GM12878 (cell line): ENCODE data around the gene CTXN1. TPM values are rescaled to one million over a fixed set of nuclear protein-coding genes. Genes with fewer than 3 reads are reported as not detected.

Experiments used
- ATAC-seq: fragments of 200-7000 bp; cut with Tn5 transposase; 3 replicates; pipeline ENCODE4 v1.9.1; 2020; ENCODE audit warnings: mild to moderate bottlenecking, moderate library complexity
- BruUV-seq: library from RNA; stranded (reverse); fragments of 400-500 nt; replicated peaks from 2 replicates; lab custom pipeline; 2021; lab: Mats Ljungman, UMichigan
- CTCF ChIA-PET: fragments of 300-600 bp; sonication (Branson Sonifier 250); formaldehyde crosslinking; extraction: SDS; loops from one replicate; lab custom pipeline; 2021; ENCODE audit warnings: inconsistent platforms; lab: Yijun Ruan, JAX
- POLR2A ChIA-PET: fragments of 350-600 bp; formaldehyde crosslinking; extraction: SDS; loops from one replicate; lab custom pipeline; 2021; ENCODE audit warnings: inconsistent platforms; lab: Charles Lee
- RAD21 ChIA-PET: fragments of 300-600 bp; sonication (Branson Sonifier 250); formaldehyde crosslinking; loops from one replicate; lab custom pipeline; 2023; ENCODE audit warnings: antibody characterized with exemption; ENCODE audit not compliant: unreplicated experiment; lab: Charles Lee
- SMC1A ChIA-PET: fragments of 300-600 bp; sonication (Branson Sonifier 250); formaldehyde crosslinking; loops from one replicate; lab custom pipeline; 2023; ENCODE audit not compliant: unreplicated experiment, uncharacterized antibody; lab: Charles Lee
- DNase-seq: peaks from one replicate; pipeline ENCODE4 v3.0.0-alpha.2; 2011; ENCODE audit warnings: low read depth, low spot score
- FAIRE-seq: peaks from 3 replicates; lab custom pipeline; 2011; peaks lifted over from hg19 to GRCh38; lab: Jason Lieb, UNC
- H2AFZ ChIP-seq: 2 replicates; pipeline ENCODE4 v1.6.0; 2011; ENCODE audit warnings: low read depth, low read length, control low read depth; ENCODE audit not compliant: control insufficient read depth
- H3K27ac ChIP-seq: 2 replicates; pipeline ENCODE4 v1.5.1; 2011; ENCODE audit warnings: control low read depth; ENCODE audit not compliant: control insufficient read depth, insufficient read depth
- H3K27me3 ChIP-seq, 2 experiments: replicated peaks in 1 of 2; 2 replicates each; pipeline versions ENCODE4 v1.6.0 to v1.6.1; 2011; ENCODE audit warnings: low read length in 1 of 2; ENCODE audit not compliant: control insufficient read depth in 2 of 2, insufficient read depth in 2 of 2
- H3K36me3 ChIP-seq, 2 experiments: 2 replicates each; pipeline ENCODE4 v1.5.1; 2011; ENCODE audit warnings: low read length in 1 of 2; ENCODE audit not compliant: control insufficient read depth in 2 of 2, insufficient read depth in 2 of 2
- H3K4me1 ChIP-seq: 2 replicates; pipeline ENCODE4 v1.6.1; 2011; ENCODE audit warnings: mild to moderate bottlenecking, low read length, moderate library complexity, mixed read lengths; ENCODE audit not compliant: control insufficient read depth, insufficient read depth
- H3K4me2 ChIP-seq: 2 replicates; pipeline ENCODE4 v1.6.0; 2011; ENCODE audit warnings: control low read depth; ENCODE audit not compliant: control insufficient read depth, insufficient read depth
- H3K4me3 ChIP-seq: fragments of 200-600 bp; sonication (generic); 2 replicates; pipeline ENCODE4 v1.5.1; 2016
- H3K79me2 ChIP-seq: 2 replicates; pipeline ENCODE4 v1.6.0; 2011; ENCODE audit warnings: low read length; ENCODE audit not compliant: control insufficient read depth, insufficient read depth
- H3K9ac ChIP-seq: 2 replicates; pipeline ENCODE4 v1.8.0; 2011; ENCODE audit warnings: low read length, control low read depth, mixed read lengths; ENCODE audit not compliant: control insufficient read depth, insufficient read depth
- H3K9me3 ChIP-seq: replicated peaks from 3 replicates; pipeline ENCODE4 v1.5.1; 2011; ENCODE audit warnings: mild to moderate bottlenecking, low read length; ENCODE audit not compliant: control insufficient read depth, insufficient read depth
- H4K20me1 ChIP-seq: 2 replicates; pipeline ENCODE4 v1.6.0; 2011; ENCODE audit not compliant: control insufficient read depth, insufficient read depth
- CREB1 ChIP-seq: IDR thresholded peaks from 2 replicates; pipeline ENCODE4 v1.6.1; 2012; ENCODE audit warnings: low read depth, mild to moderate bottlenecking, inconsistent platforms
- POLR2A ChIP-seq: IDR thresholded peaks from 2 replicates; pipeline ENCODE4 v1.6.1; 2011; ENCODE audit warnings: low read depth, mild to moderate bottlenecking, low read length
- RFX5 ChIP-seq: IDR thresholded peaks from 2 replicates; pipeline ENCODE4 v1.6.1; 2011; ENCODE audit warnings: low read depth, low read length, improper control_type of control experiment
- SMAD5 ChIP-seq: IDR thresholded peaks from 2 replicates; pipeline ENCODE4 v1.6.1; 2016; ENCODE audit warnings: antibody characterized with exemption, low read depth
- ZNF217 ChIP-seq: fragments of 450-650 bp; IDR thresholded peaks from 2 replicates; pipeline ENCODE4 v1.6.1; 2017; ENCODE audit warnings: antibody characterized with exemption, mild to moderate bottlenecking
- WGBS: methylation state at CpG from one replicate; pipeline ENCODE4 v1.1.6; 2016; ENCODE audit warnings: low lambda C conversion rate; ENCODE audit not compliant: insufficient replicate concordance, insufficient coverage; ENCODE audit errors: missing lambda C conversion rate; 5-methylcytosine and 5-hydroxymethylcytosine counted together
- in situ Hi-C: fragments of 300-500 bp; cut with MboI; formaldehyde crosslinking; loops from 9 replicates; pipeline ENCODE4 v1.14.3; 2018; ENCODE audit warnings: mixed read lengths
- intact Hi-C: fragments of 100-400 bp; cut with micrococcal nuclease; formaldehyde crosslinking; loops from one replicate; pipeline ENCODE4 v1.14.2; 2022; ENCODE audit not compliant: unreplicated experiment
- polyA plus RNA-seq, 11 experiments: library from polyadenylated mRNA; depleted of rRNA in 4 of 11; unstranded in 6 of 11; stranded (reverse) in 5 of 11; fragments of >200 nt; fragmentation: Nextera tagmentation in 4 of 11; fragmentation: Illumina TruSeq in 1 of 11; extraction: Ambion mirVana in 4 of 11; extraction: Trizol in 1 of 11; gene quantifications; 1 replicate in 1 of 11; 2 replicates in 10 of 11; pipeline versions ENCODE4 v1.2.1 to v1.2.3, GENCODE V29; 2011 to 2016; ENCODE audit warnings: inconsistent platforms in 2 of 11, missing spikeins in 2 of 11, low read depth in 1 of 11
- total RNA-seq, 4 experiments: library from RNA; depleted of rRNA in 3 of 4; stranded (reverse); fragments of >200 nt in 3 of 4; fragmentation: Illumina TruSeq in 1 of 4; extraction: Trizol in 1 of 4; gene quantifications; 2 replicates each; pipeline versions ENCODE4 v1.2.1 to v1.2.3, GENCODE V29; 2013 to 2021
- TF ChIP-seq, protein P1 (sequence below): IDR thresholded peaks from 2 replicates; pipeline ENCODE4 v1.6.1; 2012; ENCODE audit warnings: low read length, inconsistent platforms
- TF ChIP-seq, protein P2 (sequence below): IDR thresholded peaks from 2 replicates; pipeline ENCODE4 v1.6.1; 2011; ENCODE audit warnings: low read depth, low read length, improper control_type of control experiment, borderline replicate concordance
- TF ChIP-seq, protein P3 (sequence below): IDR thresholded peaks from 2 replicates; pipeline ENCODE4 v1.6.1; 2012; ENCODE audit warnings: improper control_type of control experiment, low read depth, low read length; ENCODE audit not compliant: insufficient replicate concordance

Gene CTXN1
- total and polyA plus RNA-seq, 10 of the 15 experiments (the other 5 are each of a cell fraction or from before 2014, with no cell fraction given): 0.04 to 1.0 (median 0.38) TPM; not detected in 4

DNA sequence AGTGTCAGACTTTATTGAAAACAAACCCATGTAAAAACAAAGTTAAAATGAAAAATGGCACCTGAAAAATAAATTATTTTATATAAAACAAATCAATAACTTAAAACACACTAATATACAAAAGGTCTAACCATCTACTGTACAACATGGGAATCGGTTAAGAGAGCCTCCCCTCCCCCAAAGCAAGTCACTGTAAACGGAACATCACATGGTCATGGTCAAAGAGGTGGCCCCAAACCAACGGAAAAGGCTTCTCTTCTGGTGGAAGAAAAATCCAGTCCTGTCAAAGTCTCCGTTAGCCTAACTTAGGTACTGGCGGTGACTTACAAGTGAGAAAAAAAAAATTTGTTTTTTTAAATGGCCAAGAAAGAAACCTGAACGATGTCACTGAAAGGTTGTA, 33.3 kb upstream of the CTXN1 start:
- H3K27me3 ChIP-seq: no peaks in the 10 kb centered on the region
- H3K4me3 ChIP-seq: no peak overlapping the region
- no peak overlapping the region for H3K27ac ChIP-seq
- in situ Hi-C loops (no loop called here), intact Hi-C loops (no loop called here)
- ATAC-seq (no peak), DNase-seq (no peak), FAIRE-seq (no peak)
- H3K9me3 ChIP-seq: no peaks in the 10 kb centered on the region
- SMC1A ChIA-PET: no interaction called here
- no peaks in the 10 kb centered on the region for H4K20me1 ChIP-seq
- H2AFZ ChIP-seq: no peak overlapping the region
- 90% methylated on average over 6 of the region's 6 CpGs for WGBS
- TF ChIP-seq SMAD5 (no peak), CREB1 (no peak), POLR2A (no peak), RFX5 (no peak), ZNF217 (no peak)
- TF ChIP-seq, protein P1, sequence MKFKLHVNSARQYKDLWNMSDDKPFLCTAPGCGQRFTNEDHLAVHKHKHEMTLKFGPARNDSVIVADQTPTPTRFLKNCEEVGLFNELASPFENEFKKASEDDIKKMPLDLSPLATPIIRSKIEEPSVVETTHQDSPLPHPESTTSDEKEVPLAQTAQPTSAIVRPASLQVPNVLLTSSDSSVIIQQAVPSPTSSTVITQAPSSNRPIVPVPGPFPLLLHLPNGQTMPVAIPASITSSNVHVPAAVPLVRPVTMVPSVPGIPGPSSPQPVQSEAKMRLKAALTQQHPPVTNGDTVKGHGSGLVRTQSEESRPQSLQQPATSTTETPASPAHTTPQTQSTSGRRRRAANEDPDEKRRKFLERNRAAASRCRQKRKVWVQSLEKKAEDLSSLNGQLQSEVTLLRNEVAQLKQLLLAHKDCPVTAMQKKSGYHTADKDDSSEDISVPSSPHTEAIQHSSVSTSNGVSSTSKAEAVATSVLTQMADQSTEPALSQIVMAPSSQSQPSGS: no peak
- TF ChIP-seq, protein P2, sequence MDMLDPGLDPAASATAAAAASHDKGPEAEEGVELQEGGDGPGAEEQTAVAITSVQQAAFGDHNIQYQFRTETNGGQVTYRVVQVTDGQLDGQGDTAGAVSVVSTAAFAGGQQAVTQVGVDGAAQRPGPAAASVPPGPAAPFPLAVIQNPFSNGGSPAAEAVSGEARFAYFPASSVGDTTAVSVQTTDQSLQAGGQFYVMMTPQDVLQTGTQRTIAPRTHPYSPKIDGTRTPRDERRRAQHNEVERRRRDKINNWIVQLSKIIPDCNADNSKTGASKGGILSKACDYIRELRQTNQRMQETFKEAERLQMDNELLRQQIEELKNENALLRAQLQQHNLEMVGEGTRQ: no peak
- TF ChIP-seq, protein P3, sequence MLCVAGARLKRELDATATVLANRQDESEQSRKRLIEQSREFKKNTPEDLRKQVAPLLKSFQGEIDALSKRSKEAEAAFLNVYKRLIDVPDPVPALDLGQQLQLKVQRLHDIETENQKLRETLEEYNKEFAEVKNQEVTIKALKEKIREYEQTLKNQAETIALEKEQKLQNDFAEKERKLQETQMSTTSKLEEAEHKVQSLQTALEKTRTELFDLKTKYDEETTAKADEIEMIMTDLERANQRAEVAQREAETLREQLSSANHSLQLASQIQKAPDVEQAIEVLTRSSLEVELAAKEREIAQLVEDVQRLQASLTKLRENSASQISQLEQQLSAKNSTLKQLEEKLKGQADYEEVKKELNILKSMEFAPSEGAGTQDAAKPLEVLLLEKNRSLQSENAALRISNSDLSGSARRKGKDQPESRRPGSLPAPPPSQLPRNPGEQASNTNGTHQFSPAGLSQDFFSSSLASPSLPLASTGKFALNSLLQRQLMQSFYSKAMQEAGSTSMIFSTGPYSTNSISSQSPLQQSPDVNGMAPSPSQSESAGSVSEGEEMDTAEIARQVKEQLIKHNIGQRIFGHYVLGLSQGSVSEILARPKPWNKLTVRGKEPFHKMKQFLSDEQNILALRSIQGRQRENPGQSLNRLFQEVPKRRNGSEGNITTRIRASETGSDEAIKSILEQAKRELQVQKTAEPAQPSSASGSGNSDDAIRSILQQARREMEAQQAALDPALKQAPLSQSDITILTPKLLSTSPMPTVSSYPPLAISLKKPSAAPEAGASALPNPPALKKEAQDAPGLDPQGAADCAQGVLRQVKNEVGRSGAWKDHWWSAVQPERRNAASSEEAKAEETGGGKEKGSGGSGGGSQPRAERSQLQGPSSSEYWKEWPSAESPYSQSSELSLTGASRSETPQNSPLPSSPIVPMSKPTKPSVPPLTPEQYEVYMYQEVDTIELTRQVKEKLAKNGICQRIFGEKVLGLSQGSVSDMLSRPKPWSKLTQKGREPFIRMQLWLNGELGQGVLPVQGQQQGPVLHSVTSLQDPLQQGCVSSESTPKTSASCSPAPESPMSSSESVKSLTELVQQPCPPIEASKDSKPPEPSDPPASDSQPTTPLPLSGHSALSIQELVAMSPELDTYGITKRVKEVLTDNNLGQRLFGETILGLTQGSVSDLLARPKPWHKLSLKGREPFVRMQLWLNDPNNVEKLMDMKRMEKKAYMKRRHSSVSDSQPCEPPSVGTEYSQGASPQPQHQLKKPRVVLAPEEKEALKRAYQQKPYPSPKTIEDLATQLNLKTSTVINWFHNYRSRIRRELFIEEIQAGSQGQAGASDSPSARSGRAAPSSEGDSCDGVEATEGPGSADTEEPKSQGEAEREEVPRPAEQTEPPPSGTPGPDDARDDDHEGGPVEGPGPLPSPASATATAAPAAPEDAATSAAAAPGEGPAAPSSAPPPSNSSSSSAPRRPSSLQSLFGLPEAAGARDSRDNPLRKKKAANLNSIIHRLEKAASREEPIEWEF: no peak
- POLR2A ChIA-PET: interaction anchor here (0.6 kb wide), 1 partner anchor 10 kb away, joined by 3 read pairs; no protein-coding TSS in a partner anchor
- no peaks in the 10 kb centered on the region for H3K4me1 ChIP-seq
- H3K36me3 ChIP-seq: peaks cover 10 to 12% of the 10 kb centered on the region in 2 experiments; a peak in 3 of 4 replicates
- CTCF ChIA-PET: interaction anchor here (0.9 to 3.3 kb wide), 4 partner anchors 8 to 43 kb away, joined by 3 to 16 read pairs (median 4); partner anchors contain the start of gene TIMM44
- no peak overlapping the region for H3K9ac ChIP-seq
- no peak overlapping the region for H3K4me2 ChIP-seq
- no TSS peak for BruUV-seq
- H3K79me2 ChIP-seq: no peaks in the 10 kb centered on the region
- RAD21 ChIA-PET: no interaction called here
